Activated CD8-positive, alpha-beta memory T cell treated with anti-CD3 and anti-CD28 coated beads for 1 hour (primary cell): Measurements from ENCODE around the gene CLDN1.

ENCODE experiments used
- DNase-seq, 2 donors: peaks; one replicate each; pipeline ENCODE4 v3.0.0-alpha.2; 2020; ENCODE audit warnings: low read depth in 1 of 2; ENCODE audit errors: extremely low read depth in 1 of 2

Gene CLDN1, protein sequence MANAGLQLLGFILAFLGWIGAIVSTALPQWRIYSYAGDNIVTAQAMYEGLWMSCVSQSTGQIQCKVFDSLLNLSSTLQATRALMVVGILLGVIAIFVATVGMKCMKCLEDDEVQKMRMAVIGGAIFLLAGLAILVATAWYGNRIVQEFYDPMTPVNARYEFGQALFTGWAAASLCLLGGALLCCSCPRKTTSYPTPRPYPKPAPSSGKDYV

DNA sequence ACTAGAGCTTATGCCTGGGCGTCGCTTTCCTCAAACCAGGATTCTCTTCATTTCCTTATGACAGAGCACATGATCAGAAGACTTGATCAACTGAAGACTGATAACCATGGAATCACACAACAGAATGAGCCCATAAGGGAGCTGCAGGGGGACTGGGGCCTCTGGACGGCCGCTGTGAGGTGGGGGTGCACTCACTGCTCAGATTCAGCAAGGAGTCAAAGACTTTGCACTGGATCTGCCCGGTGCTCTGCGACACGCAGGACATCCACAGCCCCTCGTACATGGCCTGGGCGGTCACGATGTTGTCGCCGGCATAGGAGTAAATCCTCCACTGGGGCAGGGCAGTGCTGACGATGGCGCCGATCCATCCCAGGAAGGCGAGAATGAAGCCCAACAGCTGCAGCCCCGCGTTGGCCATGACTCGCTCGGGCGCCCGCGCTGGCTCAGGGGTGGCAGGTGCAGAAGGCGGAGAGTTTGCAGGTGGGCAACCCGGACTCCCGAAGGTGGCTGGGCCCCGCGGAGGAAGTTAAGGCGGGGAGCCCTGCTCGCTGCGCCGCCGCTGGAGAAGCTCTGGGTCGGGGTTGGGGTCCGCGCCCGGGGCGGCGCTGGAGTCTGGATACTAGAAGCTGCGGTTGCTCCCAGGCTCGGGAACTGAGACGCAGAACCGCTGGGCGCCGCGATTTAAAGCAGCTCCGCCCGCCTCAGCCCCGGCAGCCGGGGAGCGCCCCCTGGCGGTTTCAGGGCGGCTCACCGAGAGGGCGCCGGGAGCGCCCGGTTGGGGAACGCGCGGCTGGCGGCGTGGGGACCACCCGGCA lies at the start of gene CLDN1:
Gene CLDN1, minus strand, starts transcription at position 658 of the 815 bp plus-strand sequence. Its CDS starts 240 bp downstream, at position 418.
- peak in 1 of 2 donors; percentile 63 for DNase-seq

DNA sequence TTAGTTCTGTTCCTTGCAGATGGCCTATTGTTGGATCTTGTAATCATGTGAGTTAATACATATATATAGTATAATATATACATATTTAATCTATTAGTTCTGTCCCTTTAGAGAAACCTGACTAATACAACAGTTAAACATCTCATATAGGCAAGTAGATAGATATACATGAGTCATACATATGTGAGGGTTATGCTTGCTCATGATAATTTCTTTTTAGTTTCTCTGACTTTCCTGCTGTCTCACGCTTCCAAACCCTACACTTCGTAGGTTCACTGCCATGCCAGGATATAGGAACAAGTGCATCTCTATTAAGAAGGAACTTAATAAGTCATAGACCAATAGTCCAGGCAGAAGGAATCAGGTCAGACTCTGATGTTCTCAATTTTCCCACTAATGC lies 48.9 kb upstream of the CLDN1 start:
- DNase-seq, result no peak

DNA sequence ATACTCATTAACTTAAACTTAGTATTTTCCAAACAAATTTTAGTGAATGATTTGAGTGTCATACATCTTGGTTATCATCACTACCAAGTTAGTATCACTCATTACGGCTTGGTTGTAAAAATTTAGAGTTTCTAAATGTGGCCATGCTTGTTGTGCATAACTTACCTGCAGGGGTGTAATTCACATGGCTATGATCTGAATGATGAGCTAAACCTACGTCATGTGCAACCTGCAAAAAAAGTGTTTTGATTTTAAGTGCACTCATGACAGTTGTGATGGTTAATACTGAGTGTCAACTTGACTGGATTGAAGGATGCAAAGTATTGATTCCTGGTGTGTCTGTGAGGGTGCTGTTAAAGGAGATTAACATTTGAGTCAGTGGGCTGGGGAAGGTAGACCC lies 48.1 kb upstream of the CLDN1 start:
- no peak for DNase-seq

GRCh38 chr3:190369668-190370295 lies 47.5 kb upstream of the CLDN1 start:
- no peak for DNase-seq

DNA sequence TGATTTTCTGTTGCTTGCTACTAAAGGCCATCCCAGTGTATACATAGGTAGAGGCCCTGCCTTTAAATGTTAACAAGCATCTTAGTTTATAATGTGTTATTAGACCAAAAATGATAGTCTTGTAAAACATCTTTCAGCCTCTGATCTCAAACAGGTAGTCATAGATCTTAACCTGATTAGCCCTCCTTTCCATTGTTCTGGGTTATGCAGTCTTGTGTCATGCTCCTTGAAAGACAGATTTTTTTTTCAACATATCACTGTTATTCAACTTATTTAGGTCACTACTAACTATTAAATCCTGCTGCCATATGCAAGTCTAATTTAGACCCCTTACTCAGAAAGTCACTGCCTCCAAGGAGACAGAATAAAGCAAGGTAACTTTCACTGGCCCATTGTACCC lies 46.6 kb upstream of the CLDN1 start:
- DNase-seq, result no peak

GRCh38 chr3:190366133-190366532 lies 43.9 kb upstream of the CLDN1 start:
- DNase-seq, result no peak

- DNase-seq, result no peak
Measured at GRCh38 chr3:190362258-190362657, 40.0 kb upstream of the CLDN1 start.

DNA sequence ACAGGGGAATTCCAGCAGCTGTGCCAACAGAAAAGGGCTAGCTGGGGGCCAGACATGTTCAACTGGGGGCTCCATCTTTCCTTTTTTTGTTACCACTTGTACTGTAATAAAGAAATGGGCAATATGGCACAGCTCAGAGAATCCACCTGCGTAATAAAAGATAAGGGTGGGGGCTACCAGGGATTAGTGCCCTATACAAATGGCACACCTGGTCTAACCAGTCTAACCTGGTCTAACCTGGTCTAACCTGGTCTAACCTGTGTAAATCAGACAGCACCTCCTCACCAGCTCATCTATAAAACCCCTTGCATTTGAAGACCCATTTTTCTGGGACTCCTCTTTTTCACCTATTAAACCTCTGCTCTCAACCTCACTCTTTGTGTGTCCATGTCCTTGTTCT lies 39.5 kb upstream of the CLDN1 start:
- no peak for DNase-seq

GRCh38 chr3:190360228-190360627 lies 38.0 kb upstream of the CLDN1 start:
- no peak for DNase-seq

- no peak for DNase-seq
Measured at GRCh38 chr3:190359813-190360212, 37.6 kb upstream of the CLDN1 start.

- DNase-seq, result no peak
Measured at GRCh38 chr3:190357468-190357867, 35.2 kb upstream of the CLDN1 start.

- no peak for DNase-seq
Measured at GRCh38 chr3:190356246-190356645, 34.0 kb upstream of the CLDN1 start.

- no peak for DNase-seq
Measured at GRCh38 chr3:190352861-190353457, 30.7 kb upstream of the CLDN1 start.

DNA sequence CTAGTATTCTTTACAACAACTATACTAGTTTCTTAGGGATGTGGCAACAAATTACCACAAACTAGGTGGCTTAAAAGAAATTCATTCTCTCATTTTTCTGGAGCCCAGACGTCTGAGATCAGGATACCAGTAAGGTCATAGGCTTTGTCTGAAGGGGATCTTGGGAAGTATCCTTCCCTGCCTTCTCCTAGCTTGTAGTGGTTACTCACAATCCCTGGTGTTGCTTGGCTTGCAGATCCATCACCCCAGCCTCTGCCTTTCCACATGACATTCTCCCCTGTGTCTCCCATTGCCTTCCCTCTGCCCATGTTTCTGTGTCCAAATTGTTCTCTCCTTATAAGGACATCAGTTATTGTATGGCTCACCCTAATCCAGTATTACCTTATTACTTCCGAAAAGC lies 24.3 kb upstream of the CLDN1 start:
- DNase-seq, result no peak

DNA sequence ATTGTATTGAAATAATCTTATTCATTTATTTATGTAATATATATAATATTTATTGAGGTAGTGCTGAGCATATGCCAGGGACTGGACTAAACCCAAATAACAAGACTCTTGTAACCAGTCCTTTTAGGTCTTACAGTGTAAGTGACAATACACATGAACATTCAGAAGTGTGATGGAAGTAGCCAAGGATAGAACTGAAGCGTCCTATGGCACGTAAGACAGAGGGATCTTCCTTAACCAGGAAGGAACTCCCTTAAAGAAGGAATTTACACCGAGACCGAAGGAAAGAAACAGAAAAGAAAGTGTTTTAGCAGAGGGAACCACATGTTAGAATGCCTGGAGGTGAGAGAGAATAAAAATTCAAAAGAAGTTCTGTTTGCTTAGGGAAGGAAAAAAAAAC lies 23.6 kb upstream of the CLDN1 start:
- no peak for DNase-seq

DNA sequence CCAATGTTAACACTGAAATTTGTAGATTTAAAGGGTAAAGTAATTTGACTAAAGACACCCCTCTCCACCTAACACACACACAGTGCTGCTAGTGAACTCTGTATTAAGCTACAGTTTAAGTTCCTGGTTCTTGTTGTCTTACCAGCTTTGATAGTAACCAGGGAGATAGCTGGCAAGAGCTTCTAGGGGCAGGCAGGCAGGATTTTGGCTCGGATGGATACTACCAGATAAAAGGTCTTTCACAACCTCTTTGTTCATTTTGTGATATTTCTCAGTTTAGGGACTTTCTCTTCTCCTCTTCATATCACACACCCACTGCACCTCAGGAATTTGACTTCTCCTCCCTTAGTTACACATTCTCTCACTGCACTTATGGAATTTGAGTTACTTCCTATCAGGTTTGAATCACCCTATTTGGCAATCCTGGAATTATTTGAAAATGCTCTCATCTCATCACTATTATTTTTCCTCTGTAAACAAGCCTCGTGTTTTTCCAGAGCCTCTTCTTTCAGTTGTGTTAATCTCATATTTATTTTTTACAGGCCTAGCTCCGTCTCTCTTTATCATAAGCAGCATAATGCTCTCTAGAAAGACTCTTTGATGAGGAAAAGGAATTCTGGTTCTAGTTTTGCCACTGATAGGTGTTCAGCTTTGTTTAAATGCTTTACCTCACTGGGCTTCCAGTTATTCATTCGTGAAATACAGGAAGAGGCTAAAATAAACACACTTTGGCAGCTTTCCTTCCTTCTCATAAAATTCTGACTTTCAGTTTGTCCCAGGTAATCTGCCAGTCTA lies 23.0 kb upstream of the CLDN1 start:
- DNase-seq, result no peak

DNA sequence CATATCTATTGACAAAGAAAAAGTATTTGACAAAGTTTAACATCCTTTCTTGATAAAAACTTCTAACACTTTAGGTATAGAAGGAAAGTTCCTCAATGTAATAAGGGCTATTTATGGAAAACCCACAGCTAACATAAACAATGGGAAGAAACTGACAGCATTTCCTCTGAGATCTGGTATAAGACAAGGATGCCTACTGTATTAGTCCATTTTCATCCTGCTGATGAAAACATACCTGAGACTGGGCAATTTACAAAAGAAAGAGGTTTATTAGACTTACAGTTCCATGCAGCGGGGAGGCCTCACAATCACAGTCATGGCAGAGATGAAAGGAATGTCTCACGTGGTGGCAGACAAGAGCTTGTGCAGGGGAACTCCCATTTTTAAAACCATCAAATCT lies 17.8 kb upstream of the CLDN1 start:
- no peak for DNase-seq

DNA sequence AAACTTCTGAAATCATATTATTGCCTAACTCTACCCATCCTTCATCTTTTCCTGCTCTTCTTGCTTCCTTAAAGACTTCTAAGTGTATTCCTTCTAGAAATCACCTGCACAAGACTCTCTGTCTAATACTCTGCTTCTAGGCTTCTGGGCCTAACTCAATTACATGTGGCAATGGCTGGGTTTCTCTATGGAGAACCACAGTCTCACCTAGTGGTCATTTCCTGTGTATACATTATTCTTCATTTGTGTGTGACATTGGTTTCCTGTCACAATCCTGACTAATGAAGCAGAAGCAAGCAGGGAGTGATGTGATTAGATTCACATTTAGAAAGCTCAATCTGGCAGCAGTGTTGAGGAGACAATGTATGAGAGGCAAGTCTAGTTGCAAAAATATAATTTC lies 16.9 kb upstream of the CLDN1 start:
- no peak for DNase-seq

GRCh38 chr3:190338717-190339116 lies 16.5 kb upstream of the CLDN1 start:
- DNase-seq, result no peak

GRCh38 chr3:190337301-190337700 lies 15.1 kb upstream of the CLDN1 start:
- DNase-seq, result no peak
